Middle frontal gyrus (tissue), 1 donor: Measurements from ENCODE around the gene CRHR1.

Experiments
- DNase-seq: peaks from one replicate; pipeline ENCODE4 v3.0.0-alpha.2; 2015; ENCODE audit warnings: low spot score; ENCODE audit errors: extremely low spot score

Gene CRHR1

GRCh38 chr17:45820052-45820780, 36.1 kb downstream of the CRHR1 start:
- no peak for DNase-seq

GRCh38 chr17:45821147-45821546, 37.0 kb downstream of the CRHR1 start:
- no peak for DNase-seq

- no peak for DNase-seq
Measured at GRCh38 chr17:45823598-45823997, 39.5 kb downstream of the CRHR1 start.

GRCh38 chr17:45824475-45824874, 40.4 kb downstream of the CRHR1 start:
- no peak for DNase-seq

GRCh38 chr17:45824901-45825492, 40.9 kb downstream of the CRHR1 start:
- no peak for DNase-seq

GRCh38 chr17:45825792-45826191, 41.7 kb downstream of the CRHR1 start:
- no peak for DNase-seq

- DNase-seq: no peak
Measured at GRCh38 chr17:45826919-45827588, 42.9 kb downstream of the CRHR1 start.

GRCh38 chr17:45828171-45828570, 44.1 kb downstream of the CRHR1 start:
- no peak for DNase-seq

GRCh38 chr17:45828582-45829133, 44.5 kb downstream of the CRHR1 start:
- no peak for DNase-seq

- no peak for DNase-seq
Measured at GRCh38 chr17:45833920-45834319, 49.8 kb downstream of the CRHR1 start.

GRCh38 chr17:45834471-45835396, 50.6 kb downstream of the CRHR1 start:
- DNase-seq: no peak

GRCh38 chr17:45835481-45835880, 51.4 kb downstream of the CRHR1 start:
- DNase-seq: no peak

- DNase-seq: no peak
Measured at GRCh38 chr17:45836047-45837044, 52.2 kb downstream of the CRHR1 start.

GRCh38 chr17:45837187-45837586, 53.1 kb downstream of the CRHR1 start:
- DNase-seq: no peak

- DNase-seq: no peak
Measured at GRCh38 chr17:45837603-45838002, 53.5 kb downstream of the CRHR1 start.

- DNase-seq: no peak
Measured at GRCh38 chr17:45838751-45839295, 54.7 kb downstream of the CRHR1 start.

- DNase-seq: no peak
Measured at GRCh38 chr17:45839442-45839841, 55.3 kb downstream of the CRHR1 start.

- DNase-seq: no peak
Measured at GRCh38 chr17:45841186-45841585, 57.1 kb downstream of the CRHR1 start.

- no peak for DNase-seq
Measured at GRCh38 chr17:45841883-45842525, 57.9 kb downstream of the CRHR1 start.
